DND-41 (cell line): ENCODE data around the gene HECW1.
A peak's percentile ranks its signal among the peaks of the same experiment; 100 is the strongest.

ENCODE experiments used
- ATAC-seq: fragments of 200-7000 bp; cut with Tn5 transposase; 3 replicates; pipeline ENCODE4 v1.9.1; 2021; ENCODE audit warnings: low read depth; ENCODE audit not compliant: insufficient read depth
- DNase-seq: peaks from one replicate; pipeline ENCODE4 v3.0.0-alpha.2; 2020
- H2AFZ ChIP-seq: 2 replicates; pipeline ENCODE4 v1.6.0; 2012; ENCODE audit warnings: low read depth, low read length
- H3K27ac ChIP-seq: 2 replicates; pipeline ENCODE4 v1.5.1; 2012; ENCODE audit warnings: low read length, inconsistent platforms
- H3K27me3 ChIP-seq: fragments of 200-600 bp; sonication (generic); 2 replicates; pipeline ENCODE4 v1.6.0; 2012; ENCODE audit warnings: low read length, mild to moderate bottlenecking, inconsistent platforms; ENCODE audit not compliant: insufficient read depth, poor library complexity
- H3K36me3 ChIP-seq: 2 replicates; pipeline ENCODE4 v1.5.1; 2012; ENCODE audit warnings: low read length, inconsistent platforms; ENCODE audit not compliant: insufficient read depth
- H3K4me1 ChIP-seq: 2 replicates; pipeline ENCODE4 v1.5.1; 2012; ENCODE audit warnings: mild to moderate bottlenecking, low read length; ENCODE audit not compliant: insufficient read depth
- H3K4me2 ChIP-seq: 2 replicates; pipeline ENCODE4 v1.6.0; 2012; ENCODE audit warnings: mild to moderate bottlenecking, moderate library complexity, low read length, inconsistent platforms; ENCODE audit not compliant: insufficient read depth
- H3K4me3 ChIP-seq, 2 experiments: fragments of 200-600 bp in 1 of 2; shearing (Covaris generic) in 1 of 2; 2 replicates each; pipeline ENCODE4 v1.5.1; 2012 to 2016; ENCODE audit warnings: inconsistent platforms in 2 of 2, low read length in 2 of 2, mild to moderate bottlenecking in 2 of 2, low read depth in 1 of 2, moderate library complexity in 1 of 2
- H3K79me2 ChIP-seq: 2 replicates; pipeline ENCODE4 v1.6.0; 2012; ENCODE audit warnings: low read length, inconsistent platforms; ENCODE audit not compliant: insufficient read depth
- H3K9ac ChIP-seq: 2 replicates; pipeline ENCODE4 v1.6.0; 2012; ENCODE audit warnings: low read depth, mild to moderate bottlenecking, inconsistent platforms, low read length, moderate library complexity
- H3K9me3 ChIP-seq: 2 replicates; pipeline ENCODE4 v1.5.1; 2012; ENCODE audit warnings: low read length, moderate library complexity, mild to moderate bottlenecking, inconsistent platforms; ENCODE audit not compliant: insufficient read depth, severe bottlenecking
- H4K20me1 ChIP-seq: 2 replicates; pipeline ENCODE4 v1.6.0; 2012; ENCODE audit warnings: low read length; ENCODE audit not compliant: insufficient read depth
- EZH2 ChIP-seq: IDR thresholded peaks from 3 replicates; pipeline ENCODE4 v1.6.1; 2012; ENCODE audit warnings: borderline replicate concordance, low read depth, mild to moderate bottlenecking, moderate library complexity, low read length, inconsistent platforms; ENCODE audit not compliant: severe bottlenecking
- TF ChIP-seq, protein P1 (sequence below): IDR thresholded peaks from 2 replicates; pipeline ENCODE4 v1.5.1; 2012; ENCODE audit warnings: borderline replicate concordance, low read length, moderate library complexity, mild to moderate bottlenecking; ENCODE audit not compliant: poor library complexity, severe bottlenecking; ENCODE audit errors: extremely low read depth

The HECW1 gene

GRCh38 chr7:43509906-43510305 is 397.5 kb downstream of the HECW1 start:
- DNase-seq (no peak), ATAC-seq (no peak)
- H3K9me3 ChIP-seq, result no peaks in the 10 kb centered on the region
- H4K20me1 ChIP-seq, result no peaks in the 10 kb centered on the region
- no peak overlapping the region for H3K4me2 ChIP-seq
- H3K27me3 ChIP-seq, result no peaks in the 10 kb centered on the region
- no peak for TF ChIP-seq EZH2
- TF ChIP-seq, protein P1, sequence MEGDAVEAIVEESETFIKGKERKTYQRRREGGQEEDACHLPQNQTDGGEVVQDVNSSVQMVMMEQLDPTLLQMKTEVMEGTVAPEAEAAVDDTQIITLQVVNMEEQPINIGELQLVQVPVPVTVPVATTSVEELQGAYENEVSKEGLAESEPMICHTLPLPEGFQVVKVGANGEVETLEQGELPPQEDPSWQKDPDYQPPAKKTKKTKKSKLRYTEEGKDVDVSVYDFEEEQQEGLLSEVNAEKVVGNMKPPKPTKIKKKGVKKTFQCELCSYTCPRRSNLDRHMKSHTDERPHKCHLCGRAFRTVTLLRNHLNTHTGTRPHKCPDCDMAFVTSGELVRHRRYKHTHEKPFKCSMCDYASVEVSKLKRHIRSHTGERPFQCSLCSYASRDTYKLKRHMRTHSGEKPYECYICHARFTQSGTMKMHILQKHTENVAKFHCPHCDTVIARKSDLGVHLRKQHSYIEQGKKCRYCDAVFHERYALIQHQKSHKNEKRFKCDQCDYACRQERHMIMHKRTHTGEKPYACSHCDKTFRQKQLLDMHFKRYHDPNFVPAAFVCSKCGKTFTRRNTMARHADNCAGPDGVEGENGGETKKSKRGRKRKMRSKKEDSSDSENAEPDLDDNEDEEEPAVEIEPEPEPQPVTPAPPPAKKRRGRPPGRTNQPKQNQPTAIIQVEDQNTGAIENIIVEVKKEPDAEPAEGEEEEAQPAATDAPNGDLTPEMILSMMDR, result no peak
- H3K4me1 ChIP-seq, result peaks cover 73% of the 10 kb centered on the region
- H3K79me2 ChIP-seq, result no peaks in the 10 kb centered on the region
- H3K36me3 ChIP-seq, result no peaks in the 10 kb centered on the region
- H3K9ac ChIP-seq, result no peak overlapping the region
- H3K27ac ChIP-seq, result peak overlapping the region; percentile 69
- no peak overlapping the region for H2AFZ ChIP-seq
- no peak overlapping the region for H3K4me3 ChIP-seq

DNA sequence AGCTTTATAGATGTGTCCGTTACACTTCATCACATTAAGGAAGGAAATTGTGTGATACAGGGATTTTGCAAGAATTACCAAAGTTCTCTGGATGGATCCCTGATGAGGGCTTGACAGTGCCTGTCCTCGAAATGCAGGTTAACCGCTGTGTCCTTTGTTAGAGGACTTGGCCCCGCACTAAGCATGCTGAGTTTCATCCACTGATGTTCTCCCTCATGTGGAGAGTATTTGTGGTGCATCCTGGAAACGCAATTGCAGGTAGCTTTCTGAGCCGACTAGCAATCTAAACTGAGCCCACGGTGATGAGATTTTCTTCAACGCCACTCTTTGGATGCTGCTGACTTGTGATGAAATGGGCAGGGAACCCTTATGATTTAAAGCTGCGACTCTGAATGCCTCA is 398.6 kb downstream of the HECW1 start:
- peak overlapping the region; percentile 78 for H3K27ac ChIP-seq
- DNase-seq, result no peak

GRCh38 chr7:43511769-43512515 is 399.5 kb downstream of the HECW1 start:
- no peaks in the 10 kb centered on the region for H4K20me1 ChIP-seq
- H3K79me2 ChIP-seq, result no peaks in the 10 kb centered on the region
- no peak for TF ChIP-seq EZH2
- TF ChIP-seq, protein P1, result no peak
- H3K36me3 ChIP-seq, result no peaks in the 10 kb centered on the region
- DNase-seq, result no peak
- H3K4me2 ChIP-seq, result no peak overlapping the region; the same call in 1 of the 2 replicates
- H2AFZ ChIP-seq, result peak overlapping the region; percentile 27; the same call in 1 of the 2 replicates
- no peaks in the 10 kb centered on the region for H3K27me3 ChIP-seq
- H3K27ac ChIP-seq, result peak overlapping the region; percentile 78
- no peak overlapping the region for H3K4me3 ChIP-seq
- peak overlapping the region; percentile 18; the same call in 1 of the 2 replicates for H3K9ac ChIP-seq
- no peaks in the 10 kb centered on the region for H3K9me3 ChIP-seq
- peaks cover 93% of the 10 kb centered on the region for H3K4me1 ChIP-seq
- ATAC-seq, result no peak

More for the DNA sequence above, 398.6 kb downstream of the HECW1 start:
- no peak for TF ChIP-seq EZH2
- TF ChIP-seq, protein P1, result peak; percentile 46
- no peak for ATAC-seq
- peaks cover 84% of the 10 kb centered on the region for H3K4me1 ChIP-seq
- H4K20me1 ChIP-seq, result no peaks in the 10 kb centered on the region
- peak overlapping the region; percentile 18; the same call in 1 of the 2 replicates for H3K9ac ChIP-seq
- H2AFZ ChIP-seq, result no peak overlapping the region
- no peaks in the 10 kb centered on the region for H3K9me3 ChIP-seq
- H3K4me2 ChIP-seq, result no peak overlapping the region
- H3K79me2 ChIP-seq, result no peaks in the 10 kb centered on the region
- no peak overlapping the region for H3K4me3 ChIP-seq
- H3K36me3 ChIP-seq, result no peaks in the 10 kb centered on the region
- H3K27me3 ChIP-seq, result no peaks in the 10 kb centered on the region
